Omental fat pad (tissue), 4 donors: Measurements from ENCODE around the gene LSM12. TPM values are rescaled to one million over a fixed set of nuclear protein-coding genes. Genes with fewer than 3 reads are reported as not detected.

Source experiments
- ATAC-seq: fragments of 150-250 bp; one replicate; pipeline ENCODE4 v1.9.1; 2016; ENCODE audit warnings: mild to moderate bottlenecking, moderate library complexity; ENCODE audit not compliant: low FRiP score
- DNase-seq: peaks from one replicate; pipeline ENCODE4 v3.0.0-alpha.2; 2019; ENCODE audit warnings: low spot score
- CTCF ChIP-seq, 3 donors: fragments of 450-650 bp; IDR thresholded peaks; one replicate each; pipeline ENCODE4 v1.5.1; 2016 to 2017; ENCODE audit warnings: antibody characterized with exemption in 3 of 3, mild to moderate bottlenecking in 3 of 3, moderate library complexity in 2 of 3
- total RNA-seq, 4 donors: library from RNA; depleted of rRNA; stranded (reverse); fragments of >200 nt; gene quantifications; one replicate each; pipeline ENCODE4 v1.1.0, GENCODE V29; 2016

LSM12 gene
- total RNA-seq, 4 donors from 2014 or later, result 24.6 to 52.9 (median 47.4) TPM

DNA sequence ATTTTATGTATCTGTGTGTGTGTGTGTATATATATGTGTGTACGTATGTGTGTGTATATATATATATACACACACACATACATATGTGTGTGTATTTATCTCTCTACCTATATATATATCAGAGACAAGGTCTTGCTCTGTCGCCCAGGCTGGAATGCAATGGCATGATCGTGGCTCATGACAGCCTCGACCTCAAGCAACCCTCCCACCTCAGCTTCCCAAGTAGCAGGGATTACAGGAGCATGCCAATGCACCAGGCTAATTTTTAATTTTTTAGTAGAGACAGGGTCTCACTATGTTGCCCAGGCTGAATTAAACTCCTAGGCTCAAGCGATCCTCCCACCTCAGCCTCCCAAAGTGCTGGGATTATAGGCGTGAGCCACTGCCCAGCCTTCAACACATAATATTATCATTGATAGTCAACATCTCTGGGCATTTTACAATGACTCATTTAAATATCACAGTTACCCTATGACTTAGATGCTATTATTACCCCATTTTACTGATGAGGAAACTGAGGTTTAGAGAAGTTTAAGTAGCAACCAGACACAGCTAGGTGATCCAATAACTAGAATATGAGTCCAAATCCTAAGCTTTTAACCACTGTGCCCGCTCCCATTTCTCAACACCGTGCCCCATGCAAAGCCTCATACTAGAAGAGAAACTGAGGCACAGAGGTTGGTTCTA is 28.4 kb upstream of the LSM12 start:
- DNase-seq (no peak), ATAC-seq (no peak)
- no peak for TF ChIP-seq CTCF (IDR thresholded peaks at IDR 0.05)

DNA sequence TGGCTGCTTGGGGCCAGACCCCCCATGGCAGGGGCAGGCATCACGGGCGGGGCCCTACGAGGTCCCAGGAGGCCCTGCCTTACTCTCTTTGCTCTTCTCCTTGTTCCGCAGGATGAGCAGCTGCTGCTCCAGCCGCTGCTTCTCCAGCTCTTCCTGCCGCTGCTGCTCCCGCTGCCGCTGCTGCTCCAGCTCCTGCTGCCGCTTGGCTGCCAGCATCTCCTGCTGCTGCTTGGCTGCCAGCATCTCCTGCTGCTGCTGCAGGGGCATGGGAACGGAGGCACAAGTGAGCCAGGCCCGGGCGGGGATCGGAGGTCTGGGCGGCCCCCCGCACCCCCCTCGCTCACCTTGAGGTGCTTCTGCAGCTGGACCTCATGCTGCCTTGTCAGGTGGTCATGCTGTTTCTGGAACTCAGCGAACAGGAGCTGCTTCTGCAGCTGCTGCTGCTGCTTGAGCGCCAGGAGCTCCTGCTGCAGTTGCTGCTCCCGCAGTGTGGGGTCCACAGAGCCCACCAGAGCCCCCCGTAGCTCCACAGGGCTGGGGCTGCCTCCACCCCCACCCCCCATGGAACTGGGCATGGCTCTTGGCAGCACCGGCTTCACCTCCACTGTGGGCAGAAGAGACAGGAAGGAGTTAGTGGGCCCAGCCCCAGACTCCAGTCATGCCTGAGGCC is 26.9 kb upstream of the LSM12 start:
- DNase-seq, result no peak
- TF ChIP-seq CTCF (IDR thresholded peaks at IDR 0.05), result no peak
- ATAC-seq, result no peak

- TF ChIP-seq CTCF (IDR thresholded peaks at IDR 0.05), result no peak
- ATAC-seq (no peak), DNase-seq (no peak)
Measured at GRCh38 chr17:44092051-44092450, 25.6 kb upstream of the LSM12 start.

- no peak for DNase-seq
- no peak for ATAC-seq
- TF ChIP-seq CTCF (IDR thresholded peaks at IDR 0.05), result no peak
Measured at GRCh38 chr17:44091200-44091997, 24.9 kb upstream of the LSM12 start.

DNA sequence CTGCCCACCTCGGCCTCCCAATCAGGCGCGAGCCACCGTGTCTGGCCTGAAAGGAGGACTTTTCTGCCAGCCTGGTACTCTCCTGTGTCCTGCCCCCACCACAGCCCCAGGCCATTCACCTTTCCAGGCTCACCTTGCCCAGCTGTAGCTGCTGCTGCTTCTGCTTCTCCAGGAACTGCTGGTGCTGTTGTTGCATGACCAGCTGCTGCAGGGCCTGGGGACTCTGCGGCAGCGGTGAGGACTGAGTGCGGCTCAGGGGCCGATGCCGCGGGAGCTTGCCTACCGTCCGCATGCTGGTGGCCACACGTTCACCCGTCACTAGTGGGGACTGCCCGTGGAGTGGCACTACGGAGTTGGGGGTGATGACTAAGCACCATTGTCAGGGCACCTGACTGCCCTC is 21.8 kb upstream of the LSM12 start:
- no peak for DNase-seq
- no peak for ATAC-seq
- no peak for TF ChIP-seq CTCF (IDR thresholded peaks at IDR 0.05)

DNA sequence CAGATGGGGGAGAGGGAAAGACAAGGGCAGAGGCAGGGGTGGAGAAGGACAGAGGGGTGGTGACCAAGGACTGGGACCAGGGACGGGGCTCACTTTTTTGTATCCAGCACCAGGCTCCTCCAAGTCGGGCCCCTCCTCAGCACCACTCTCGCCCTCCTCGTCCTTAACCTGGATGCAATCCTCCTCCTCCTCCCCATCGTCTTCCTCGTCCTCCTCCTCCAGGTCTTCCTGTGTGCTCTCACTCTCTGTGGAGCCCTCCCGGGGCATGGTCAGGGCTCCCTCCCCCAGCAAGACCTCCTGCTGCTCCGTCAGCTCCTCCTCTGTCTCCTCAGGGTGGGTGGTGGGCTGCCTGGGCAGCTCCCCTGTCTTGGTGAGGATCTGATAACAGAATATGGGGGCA is 20.8 kb upstream of the LSM12 start:
- TF ChIP-seq CTCF (IDR thresholded peaks at IDR 0.05), result no peak
- ATAC-seq (no peak), DNase-seq (no peak)
